Neural crest cell (in vitro differentiated cells): ENCODE measurements around the gene SLC26A9. TPM values are rescaled to one million over a fixed set of nuclear protein-coding genes. Genes with fewer than 3 reads are reported as not detected.

Experiments used
- DNase-seq: peaks from one replicate; pipeline ENCODE4 v3.0.0; 2021; ENCODE audit warnings: low read depth, mixed read lengths, low spot score
- H3K27ac Mint-ChIP-seq: one replicate; pipeline ENCODE4 v1.8.0; 2021; ENCODE audit warnings: mild to moderate bottlenecking, mixed read lengths; ENCODE audit not compliant: unreplicated experiment
- H3K27me3 Mint-ChIP-seq: 2 replicates; pipeline ENCODE4 v1.8.0; 2021; ENCODE audit warnings: low read depth, mild to moderate bottlenecking, mixed read lengths
- H3K36me3 Mint-ChIP-seq: 2 replicates; pipeline ENCODE4 v1.8.0; 2021; ENCODE audit warnings: low read depth, mild to moderate bottlenecking, mixed read lengths
- H3K4me1 Mint-ChIP-seq: 2 replicates; pipeline ENCODE4 v1.8.0; 2021; ENCODE audit warnings: mixed read lengths
- H3K4me3 Mint-ChIP-seq: one replicate; pipeline ENCODE4 v1.8.0; 2021; ENCODE audit warnings: mild to moderate bottlenecking, mixed read lengths
- H3K9me3 Mint-ChIP-seq: 2 replicates; pipeline ENCODE4 v1.8.0; 2021; ENCODE audit warnings: mixed read lengths
- total RNA-seq: library from RNA; stranded (reverse); gene quantifications from 2 replicates; pipeline ENCODE4 v1.2.1, GENCODE V29; 2021
- TF ChIP-seq, protein P1 (sequence below): fragments of 200-600 bp; sonication (generic); conservative IDR thresholded peaks from 2 replicates; pipeline ENCODE4 v1.5.0; 2021; ENCODE audit warnings: antibody characterized with exemption, mild to moderate bottlenecking

Gene SLC26A9
- total RNA-seq, 1 donor from 2014 or later, result 0.16 TPM

DNA sequence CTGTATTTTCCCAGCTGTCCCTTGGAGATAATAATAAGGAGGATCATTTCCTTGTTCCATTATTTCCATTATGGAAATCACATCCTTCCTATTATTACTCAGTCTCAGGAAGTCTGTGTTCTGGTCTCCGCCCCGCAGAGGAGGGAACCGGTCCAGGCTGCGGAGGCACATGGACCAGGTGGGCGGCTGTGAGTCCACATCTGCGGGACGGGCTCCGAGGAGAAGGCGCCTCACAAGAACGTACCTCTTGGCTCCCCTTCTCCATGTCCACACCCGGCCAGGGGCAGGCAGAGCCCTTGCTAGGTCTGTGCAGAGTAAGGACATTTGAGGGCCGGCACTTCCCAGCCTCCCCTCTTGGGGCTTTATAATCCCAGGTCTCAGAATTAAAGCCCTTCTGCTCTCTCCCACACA lies 45.3 kb upstream of the SLC26A9 start:
- DNase-seq, result no peak
- peaks cover 11% of the 10 kb centered on the region for H3K36me3 Mint-ChIP-seq
- no peaks in the 10 kb centered on the region for H3K27me3 Mint-ChIP-seq
- no peak overlapping the region for H3K27ac Mint-ChIP-seq
- H3K4me1 Mint-ChIP-seq, result peaks cover 24% of the 10 kb centered on the region
- no peak overlapping the region for H3K4me3 Mint-ChIP-seq
- TF ChIP-seq, protein P1, sequence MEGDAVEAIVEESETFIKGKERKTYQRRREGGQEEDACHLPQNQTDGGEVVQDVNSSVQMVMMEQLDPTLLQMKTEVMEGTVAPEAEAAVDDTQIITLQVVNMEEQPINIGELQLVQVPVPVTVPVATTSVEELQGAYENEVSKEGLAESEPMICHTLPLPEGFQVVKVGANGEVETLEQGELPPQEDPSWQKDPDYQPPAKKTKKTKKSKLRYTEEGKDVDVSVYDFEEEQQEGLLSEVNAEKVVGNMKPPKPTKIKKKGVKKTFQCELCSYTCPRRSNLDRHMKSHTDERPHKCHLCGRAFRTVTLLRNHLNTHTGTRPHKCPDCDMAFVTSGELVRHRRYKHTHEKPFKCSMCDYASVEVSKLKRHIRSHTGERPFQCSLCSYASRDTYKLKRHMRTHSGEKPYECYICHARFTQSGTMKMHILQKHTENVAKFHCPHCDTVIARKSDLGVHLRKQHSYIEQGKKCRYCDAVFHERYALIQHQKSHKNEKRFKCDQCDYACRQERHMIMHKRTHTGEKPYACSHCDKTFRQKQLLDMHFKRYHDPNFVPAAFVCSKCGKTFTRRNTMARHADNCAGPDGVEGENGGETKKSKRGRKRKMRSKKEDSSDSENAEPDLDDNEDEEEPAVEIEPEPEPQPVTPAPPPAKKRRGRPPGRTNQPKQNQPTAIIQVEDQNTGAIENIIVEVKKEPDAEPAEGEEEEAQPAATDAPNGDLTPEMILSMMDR, result no peak
- peaks cover 9% of the 10 kb centered on the region for H3K9me3 Mint-ChIP-seq

DNA sequence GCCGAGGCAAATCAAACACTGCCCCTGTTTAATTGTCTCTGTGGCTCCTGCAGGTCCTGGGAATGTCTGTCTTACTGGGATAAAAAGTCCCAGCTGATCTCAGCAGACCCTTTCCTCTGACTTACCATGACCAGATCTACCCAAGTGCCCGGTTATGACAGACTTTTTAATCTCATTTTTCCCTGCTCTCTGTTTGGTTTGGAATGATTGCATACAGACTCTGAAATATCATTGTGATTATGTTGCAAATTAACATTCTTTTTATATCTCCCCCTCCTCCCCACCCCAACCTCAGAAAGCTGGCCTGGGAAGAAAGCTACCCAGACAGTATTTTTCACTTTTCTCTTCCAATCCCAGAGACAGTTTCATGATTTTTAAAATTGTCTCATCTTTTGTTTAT lies 43.6 kb upstream of the SLC26A9 start:
- H3K4me1 Mint-ChIP-seq, result peaks cover 19% of the 10 kb centered on the region
- H3K9me3 Mint-ChIP-seq, result peaks cover 3% of the 10 kb centered on the region
- DNase-seq, result no peak
- TF ChIP-seq, protein P1, result no peak
- no peak overlapping the region for H3K27ac Mint-ChIP-seq
- no peaks in the 10 kb centered on the region for H3K27me3 Mint-ChIP-seq
- H3K36me3 Mint-ChIP-seq, result peaks cover 9% of the 10 kb centered on the region
- no peak overlapping the region for H3K4me3 Mint-ChIP-seq

DNA sequence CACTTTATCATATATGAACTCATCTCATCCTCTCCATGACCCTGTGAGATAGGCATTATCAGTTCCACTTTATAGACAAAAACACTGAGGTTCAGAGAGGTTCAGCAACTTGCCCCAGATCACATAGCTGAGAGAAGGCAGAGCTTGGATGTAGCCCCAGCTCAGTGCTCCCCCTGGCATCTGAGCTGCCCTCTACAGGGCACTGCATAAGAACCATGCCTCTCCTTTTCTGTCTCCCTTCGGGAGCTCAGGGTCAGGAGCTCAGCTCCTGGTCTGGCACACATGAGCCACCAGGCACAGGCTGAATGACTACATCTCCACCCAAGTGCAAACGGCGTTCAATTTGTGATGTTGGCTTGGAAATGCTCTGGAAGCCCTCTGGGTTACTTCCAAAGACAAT lies 43.0 kb upstream of the SLC26A9 start:
- TF ChIP-seq, protein P1, result no peak
- H3K36me3 Mint-ChIP-seq, result peaks cover 6% of the 10 kb centered on the region
- peaks cover 15% of the 10 kb centered on the region for H3K4me1 Mint-ChIP-seq
- H3K27me3 Mint-ChIP-seq, result no peaks in the 10 kb centered on the region
- H3K27ac Mint-ChIP-seq, result no peak overlapping the region
- no peak overlapping the region for H3K4me3 Mint-ChIP-seq
- peaks cover 3% of the 10 kb centered on the region for H3K9me3 Mint-ChIP-seq
- DNase-seq, result no peak

DNA sequence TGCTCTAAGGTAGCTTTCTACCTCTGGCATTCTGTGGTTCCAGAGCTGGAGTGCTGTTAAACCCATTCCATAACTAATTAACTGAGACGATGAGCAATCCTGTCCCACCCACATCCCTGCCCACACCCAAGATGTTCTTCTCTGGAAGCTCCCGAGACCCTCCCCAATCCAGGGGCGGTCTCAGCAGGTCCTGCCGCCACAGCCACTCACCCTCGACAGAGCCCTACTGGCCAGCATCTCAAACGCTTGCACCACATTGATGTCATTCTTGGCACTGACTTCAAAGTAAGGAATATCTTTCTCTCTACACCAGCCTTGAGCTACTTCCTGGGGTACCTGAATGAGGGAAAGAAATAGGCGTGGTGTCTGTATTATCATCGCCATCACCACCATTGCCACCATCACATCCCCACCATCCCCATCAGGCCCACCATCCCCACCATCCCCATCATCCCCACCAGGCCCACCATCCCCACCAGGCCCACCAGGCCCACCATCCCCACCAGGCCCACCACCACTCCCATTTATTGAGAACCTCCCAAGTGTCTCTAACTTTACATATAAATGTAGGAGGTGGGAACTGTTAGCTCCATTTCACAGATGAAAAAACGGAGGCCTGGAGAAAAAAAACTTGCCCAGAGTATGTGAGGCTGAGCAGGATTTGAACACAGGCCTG lies 42.2 kb upstream of the SLC26A9 start:
- Mint-ChIP-seq H3K4me3 (no peak overlapping the region), H3K27me3 (no peaks in the 10 kb centered on the region), H3K4me1 (peaks cover 15% of the 10 kb centered on the region), H3K27ac (no peak overlapping the region), H3K9me3 (peaks cover 3% of the 10 kb centered on the region), H3K36me3 (peaks cover 6% of the 10 kb centered on the region)
- TF ChIP-seq, protein P1, result no peak
- DNase-seq, result no peak

DNA sequence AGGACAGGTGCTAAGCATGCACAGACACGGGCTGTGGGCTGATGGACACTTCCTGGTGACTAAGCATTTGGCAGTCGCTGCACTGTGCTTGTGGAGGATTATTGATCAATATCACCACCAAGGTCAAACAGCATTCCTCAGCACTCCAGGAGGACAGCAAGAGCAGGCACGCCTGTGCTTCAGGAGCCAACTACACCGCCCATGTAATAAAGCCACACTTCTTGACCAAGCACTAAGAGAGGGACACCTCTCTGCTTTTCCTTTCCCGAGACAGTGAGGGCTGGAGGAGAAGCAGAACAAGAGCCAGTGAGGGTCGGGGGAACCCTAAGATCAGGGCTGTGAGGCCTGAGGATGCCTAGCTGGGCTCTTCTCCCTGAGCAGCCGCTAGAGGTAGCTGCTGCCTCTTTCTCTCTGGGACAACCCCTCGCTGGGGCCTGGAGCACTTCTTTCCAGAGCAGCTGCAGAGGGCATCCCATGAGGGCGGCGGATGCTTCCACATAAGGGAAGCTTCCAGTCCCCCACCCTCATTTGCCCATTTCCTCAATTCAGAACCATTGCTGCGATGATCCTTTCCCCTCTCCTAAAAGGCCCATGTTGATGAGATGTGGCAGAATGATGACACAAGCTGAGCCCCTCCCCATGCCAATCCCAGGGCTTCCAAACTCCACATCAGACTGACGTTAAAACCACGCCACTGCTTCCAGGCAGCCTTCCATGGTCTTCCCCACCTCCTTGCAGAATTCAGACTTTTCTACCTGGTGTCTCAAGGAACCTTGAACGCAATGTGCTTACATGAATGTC lies 40.9 kb upstream of the SLC26A9 start:
- no peak overlapping the region for H3K27ac Mint-ChIP-seq
- no peaks in the 10 kb centered on the region for H3K27me3 Mint-ChIP-seq
- peaks cover 24% of the 10 kb centered on the region for H3K4me1 Mint-ChIP-seq
- no peak overlapping the region for H3K4me3 Mint-ChIP-seq
- TF ChIP-seq, protein P1, result peak; percentile 77
- no peaks in the 10 kb centered on the region for H3K9me3 Mint-ChIP-seq
- H3K36me3 Mint-ChIP-seq, result no peaks in the 10 kb centered on the region
- peak; percentile 46 for DNase-seq
